Smooth muscle cell (in vitro differentiated cells): Measurements from ENCODE around the gene RIC1. TPM values are rescaled to one million over a fixed set of nuclear protein-coding genes. Genes with fewer than 3 reads are reported as not detected.
"Not testable (repeated sequence)": the region's sequence is repeated elsewhere in the genome, so short reads cannot be mapped to it uniquely, and the experiment has no call there.

ENCODE experiments used
- DNase-seq: peaks from one replicate; lab custom pipeline; 2025; ENCODE audit not compliant: unreplicated experiment; lab: John Stamatoyannopoulos, UW
- H2AFZ ChIP-seq: fragments of 200-600 bp; sonication (generic); 2 replicates; pipeline ENCODE4 v1.6.0; 2016; ENCODE audit warnings: antibody characterized with exemption, low read depth, mild to moderate bottlenecking
- H3F3A ChIP-seq: fragments of 200-600 bp; sonication (generic); 2 replicates; pipeline ENCODE4 v1.6.0; 2017; ENCODE audit warnings: antibody characterized with exemption, low read depth
- H3K27ac ChIP-seq: fragments of 200-600 bp; sonication (generic); 2 replicates; pipeline ENCODE4 v1.5.1; 2016; ENCODE audit warnings: low read depth, mild to moderate bottlenecking
- H3K27me3 ChIP-seq: fragments of 200-600 bp; sonication (generic); 2 replicates; pipeline ENCODE4 v1.6.1; 2016; ENCODE audit warnings: low read depth, mild to moderate bottlenecking
- H3K36me3 ChIP-seq: fragments of 200-600 bp; sonication (generic); 2 replicates; pipeline ENCODE4 v1.5.1; 2016; ENCODE audit warnings: low read depth
- H3K4me1 ChIP-seq: fragments of 200-600 bp; sonication (generic); 2 replicates; pipeline ENCODE4 v1.5.1; 2016; ENCODE audit warnings: low read depth
- H3K4me2 ChIP-seq: fragments of 200-600 bp; sonication (generic); 2 replicates; pipeline ENCODE4 v1.6.0; 2016; ENCODE audit warnings: mild to moderate bottlenecking
- H3K4me3 ChIP-seq: fragments of 200-600 bp; sonication (generic); 2 replicates; pipeline ENCODE4 v1.5.1; 2016; ENCODE audit warnings: mild to moderate bottlenecking
- H3K79me2 ChIP-seq: fragments of 200-600 bp; sonication (generic); 2 replicates; pipeline ENCODE4 v1.6.0; 2016; ENCODE audit warnings: low read depth, mild to moderate bottlenecking
- H3K9ac ChIP-seq: fragments of 200-600 bp; sonication (generic); 2 replicates; pipeline ENCODE4 v1.6.0; 2016; ENCODE audit warnings: low read depth
- H3K9me3 ChIP-seq: fragments of 200-600 bp; sonication (generic); replicated peaks from 2 replicates; pipeline ENCODE4 v1.5.1; 2016; ENCODE audit warnings: low read depth
- H4K20me1 ChIP-seq: fragments of 200-600 bp; sonication (generic); 2 replicates; pipeline ENCODE4 v1.6.0; 2016; ENCODE audit warnings: low read depth
- WGBS: methylation state at CpG from one replicate; pipeline ENCODE4 v1.1.7; 2016; ENCODE audit warnings: low lambda C conversion rate; 5-methylcytosine and 5-hydroxymethylcytosine counted together
- polyA plus RNA-seq: library from polyadenylated mRNA; unstranded; fragments of >200 nt; fragmentation: Nextera tagmentation; extraction: Ambion mirVana; gene quantifications from 2 replicates; pipeline ENCODE4 v1.2.1, GENCODE V29; 2016
- total RNA-seq: library from RNA; depleted of rRNA; stranded (reverse); fragments of >200 nt; gene quantifications from 2 replicates; pipeline ENCODE4 v1.2.3, GENCODE V29; 2014
- TF ChIP-seq, protein P1 (sequence below): fragments of 200-600 bp; sonication (generic); IDR thresholded peaks from 2 replicates; pipeline ENCODE4 v1.5.1; 2017; ENCODE audit warnings: borderline replicate concordance, mild to moderate bottlenecking, antibody characterized with exemption; ENCODE audit not compliant: insufficient read depth, poor library complexity, severe bottlenecking

The RIC1 gene
- total and polyA plus RNA-seq, 2 experiments from 2014 or later, result 9.9 to 52.4 TPM

DNA sequence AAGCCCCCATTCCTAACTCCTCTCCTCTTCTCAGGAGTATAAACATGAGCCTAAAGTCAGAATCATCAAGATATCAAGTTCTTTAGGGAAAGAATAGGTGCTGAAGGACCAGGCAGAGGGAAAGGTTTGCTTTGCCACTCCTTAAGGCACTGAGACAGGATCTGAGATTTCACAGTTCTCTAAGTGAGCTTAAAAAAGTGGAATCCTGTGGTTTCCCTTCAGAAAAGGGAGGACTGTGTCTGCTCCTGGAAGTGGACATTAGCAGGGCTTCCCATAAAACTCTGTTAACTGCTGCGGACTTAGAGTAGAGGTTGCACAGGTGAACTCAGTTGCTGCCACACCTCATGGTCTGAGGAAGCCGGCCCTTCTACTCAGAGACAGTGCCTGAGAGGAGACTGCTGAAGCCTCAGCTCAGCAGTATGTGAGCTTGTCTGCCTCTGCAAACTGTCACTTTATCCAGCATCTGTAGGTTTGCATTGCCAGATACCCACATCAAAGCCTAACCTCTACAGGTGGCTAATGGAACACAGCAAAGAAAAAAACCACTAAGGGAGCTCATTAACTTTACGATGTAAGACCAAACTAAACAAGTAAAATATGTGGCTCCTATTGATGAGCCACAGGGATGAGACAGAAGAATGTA, 42.9 kb downstream of the RIC1 start:
- 37% methylated on average over 3 of the region's 3 CpGs for WGBS
- Histone ChIP-seq H3K9ac (no peak overlapping the region), H3K27me3 (no peaks in the 10 kb centered on the region), H2AFZ (no peak overlapping the region), H3K79me2 (peaks cover 71% of the 10 kb centered on the region), H4K20me1 (peaks cover 83% of the 10 kb centered on the region), H3K36me3 (no peaks in the 10 kb centered on the region), H3K4me1 (peaks cover 3% of the 10 kb centered on the region), H3K9me3 (no peaks in the 10 kb centered on the region), H3F3A (no peaks in the 10 kb centered on the region), H3K4me3 (no peak overlapping the region), H3K4me2 (no peak overlapping the region), H3K27ac (peak overlapping the region; percentile 17)
- DNase-seq, result no peak
- TF ChIP-seq, protein P1, sequence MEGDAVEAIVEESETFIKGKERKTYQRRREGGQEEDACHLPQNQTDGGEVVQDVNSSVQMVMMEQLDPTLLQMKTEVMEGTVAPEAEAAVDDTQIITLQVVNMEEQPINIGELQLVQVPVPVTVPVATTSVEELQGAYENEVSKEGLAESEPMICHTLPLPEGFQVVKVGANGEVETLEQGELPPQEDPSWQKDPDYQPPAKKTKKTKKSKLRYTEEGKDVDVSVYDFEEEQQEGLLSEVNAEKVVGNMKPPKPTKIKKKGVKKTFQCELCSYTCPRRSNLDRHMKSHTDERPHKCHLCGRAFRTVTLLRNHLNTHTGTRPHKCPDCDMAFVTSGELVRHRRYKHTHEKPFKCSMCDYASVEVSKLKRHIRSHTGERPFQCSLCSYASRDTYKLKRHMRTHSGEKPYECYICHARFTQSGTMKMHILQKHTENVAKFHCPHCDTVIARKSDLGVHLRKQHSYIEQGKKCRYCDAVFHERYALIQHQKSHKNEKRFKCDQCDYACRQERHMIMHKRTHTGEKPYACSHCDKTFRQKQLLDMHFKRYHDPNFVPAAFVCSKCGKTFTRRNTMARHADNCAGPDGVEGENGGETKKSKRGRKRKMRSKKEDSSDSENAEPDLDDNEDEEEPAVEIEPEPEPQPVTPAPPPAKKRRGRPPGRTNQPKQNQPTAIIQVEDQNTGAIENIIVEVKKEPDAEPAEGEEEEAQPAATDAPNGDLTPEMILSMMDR, result no peak

DNA sequence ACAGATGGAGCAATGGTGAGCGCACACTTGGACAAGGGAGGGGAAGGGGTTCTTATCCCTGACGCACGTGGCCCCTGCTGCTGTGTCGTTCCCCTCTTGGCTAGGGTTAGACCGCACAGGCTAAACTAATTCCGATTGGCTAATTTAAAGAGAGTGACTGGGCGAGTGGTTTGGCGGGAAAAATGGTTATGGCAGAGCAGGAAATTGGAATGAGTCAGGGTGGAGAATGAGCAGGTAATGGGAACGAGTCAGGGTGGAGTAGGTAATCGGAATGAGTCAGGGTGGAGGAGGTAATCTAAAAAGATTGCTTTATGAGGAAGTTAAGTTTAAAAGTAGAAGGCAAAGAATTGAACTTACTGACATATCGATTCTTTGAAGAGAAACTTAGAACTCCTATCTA, 46.1 kb downstream of the RIC1 start:
- not testable (repeated sequence) for H3F3A ChIP-seq, H2AFZ ChIP-seq, H3K36me3 ChIP-seq, H3K9ac ChIP-seq, DNase-seq, H3K4me1 ChIP-seq, H3K4me2 ChIP-seq, H3K9me3 ChIP-seq, H3K4me3 ChIP-seq, H3K27me3 ChIP-seq
- 77% methylated on average over 11 of the region's 11 CpGs for WGBS
- peaks cover 51% of the 10 kb centered on the region for H4K20me1 ChIP-seq
- H3K79me2 ChIP-seq, result peaks cover 56% of the 10 kb centered on the region
- H3K27ac ChIP-seq, result peak overlapping the region; percentile 35

DNA sequence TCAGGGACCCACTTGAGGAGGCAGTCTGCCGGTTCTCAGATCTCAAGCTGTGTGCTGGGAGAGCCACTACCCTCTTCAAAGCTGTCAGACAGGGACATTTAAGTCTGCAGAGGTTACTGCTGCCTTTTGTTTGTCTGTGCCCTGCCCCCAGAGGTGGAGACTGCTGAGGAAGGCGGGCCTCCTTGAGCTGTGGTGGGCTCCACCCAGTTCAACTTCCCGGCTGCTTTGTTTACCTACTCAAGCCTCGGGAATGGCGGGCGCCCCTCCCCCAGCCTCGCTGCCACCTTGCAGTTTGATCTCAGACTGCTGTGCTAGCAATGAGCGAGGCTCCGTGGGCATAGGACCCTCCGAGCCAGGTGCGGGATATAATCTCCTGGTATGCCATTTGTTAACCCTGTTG, 54.7 kb downstream of the RIC1 start:
- H3K9me3 ChIP-seq, H3K4me2 ChIP-seq, DNase-seq, H3K9ac ChIP-seq, H2AFZ ChIP-seq, H3K27me3 ChIP-seq, H3K36me3 ChIP-seq, H3F3A ChIP-seq, H3K4me1 ChIP-seq, H3K27ac ChIP-seq, H3K4me3 ChIP-seq: not testable (repeated sequence)
- WGBS, result 96% methylated on average over 11 of the region's 11 CpGs
- Histone ChIP-seq H3K79me2 (peaks cover 47% of the 10 kb centered on the region), H4K20me1 (peaks cover 23% of the 10 kb centered on the region)

DNA sequence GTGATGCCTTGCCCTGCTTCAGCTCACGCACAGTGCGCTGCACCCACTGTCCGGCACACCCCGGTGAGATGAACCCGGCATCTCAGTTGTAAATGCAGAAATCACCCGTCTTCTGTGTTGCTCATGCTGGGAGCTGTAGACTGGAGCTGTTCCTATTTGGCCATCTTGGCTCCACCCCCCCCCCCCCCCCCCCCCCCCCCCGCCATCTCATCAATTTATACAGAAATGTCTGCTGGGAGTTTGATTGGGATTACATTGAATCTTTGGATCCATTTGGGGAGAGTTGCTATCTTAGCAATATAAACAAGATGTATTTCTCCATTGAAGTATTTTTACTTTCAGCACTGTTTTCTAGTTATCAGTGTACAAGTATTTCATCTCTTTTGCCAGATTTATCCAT, 55.2 kb downstream of the RIC1 start:
- no peak overlapping the region for H3K4me3 ChIP-seq
- no peak overlapping the region for H3K4me2 ChIP-seq
- no peaks in the 10 kb centered on the region for H3K36me3 ChIP-seq
- no peak overlapping the region for H3K27ac ChIP-seq
- H3K79me2 ChIP-seq, result peaks cover 49% of the 10 kb centered on the region
- no peak overlapping the region for H3K9ac ChIP-seq
- no peaks in the 10 kb centered on the region for H3F3A ChIP-seq
- WGBS, result 86% methylated on average over 7 of the region's 7 CpGs
- DNase-seq, result no peak
- H3K9me3 ChIP-seq, result no peaks in the 10 kb centered on the region
- H3K4me1 ChIP-seq, result no peaks in the 10 kb centered on the region
- H4K20me1 ChIP-seq, result peaks cover 26% of the 10 kb centered on the region
- no peaks in the 10 kb centered on the region for H3K27me3 ChIP-seq
- H2AFZ ChIP-seq, result no peak overlapping the region
- TF ChIP-seq, protein P1, result no peak

DNA sequence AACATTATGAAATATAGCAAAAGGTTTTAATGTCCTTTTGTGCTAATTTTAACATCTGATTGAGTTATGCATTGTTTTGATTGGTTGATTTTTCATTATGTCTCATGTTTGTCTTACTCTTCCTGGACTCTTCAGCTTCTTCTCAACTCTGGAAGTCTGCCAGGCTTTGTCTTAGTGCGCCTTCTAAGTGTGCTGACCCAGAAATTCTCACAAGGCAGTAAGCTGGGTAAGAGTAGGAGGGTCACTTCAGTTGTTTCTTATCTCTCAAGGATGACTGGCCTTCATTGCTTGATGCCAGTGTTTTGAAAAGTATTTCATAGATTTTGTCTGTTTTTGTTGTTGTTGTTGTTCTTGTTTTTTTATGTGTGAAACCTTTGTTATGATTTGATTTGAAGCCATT, 59.2 kb downstream of the RIC1 start:
- no peak overlapping the region for H3K9ac ChIP-seq
- H3K4me1 ChIP-seq, result no peaks in the 10 kb centered on the region
- no peaks in the 10 kb centered on the region for H3K36me3 ChIP-seq
- H3K27ac ChIP-seq, result no peak overlapping the region
- H3K79me2 ChIP-seq, result peaks cover 51% of the 10 kb centered on the region
- H3K4me2 ChIP-seq, result no peak overlapping the region
- H4K20me1 ChIP-seq, result peaks cover 47% of the 10 kb centered on the region
- H2AFZ ChIP-seq, result no peak overlapping the region
- no peaks in the 10 kb centered on the region for H3K9me3 ChIP-seq
- H3K4me3 ChIP-seq, result no peak overlapping the region
- TF ChIP-seq, protein P1, result no peak
- DNase-seq, result no peak
- WGBS, result 51% methylated on average over 1 of the region's 1 CpG
- H3K27me3 ChIP-seq, result no peaks in the 10 kb centered on the region
- H3F3A ChIP-seq, result no peaks in the 10 kb centered on the region
